WTC11 (cell line): ENCODE data around the gene DOCK7. TPM values are rescaled to one million over a fixed set of nuclear protein-coding genes. Genes with fewer than 3 reads are reported as not detected.

Experiments used
- ATAC-seq: fragments of 200-7000 bp; cut with Tn5 transposase; 2 replicates; pipeline ENCODE4 v1.10.0; 2021; ENCODE audit warnings: mild to moderate bottlenecking, moderate library complexity
- CTCF ChIA-PET: fragments of 300-600 bp; sonication (Branson Sonifier 250); formaldehyde crosslinking; loops from one replicate; lab custom pipeline; 2021; ENCODE audit warnings: antibody characterized with exemption; lab: Charles Lee
- POLR2A ChIA-PET: fragments of 350-600 bp; sonication (Branson Sonifier 250); formaldehyde crosslinking; loops from one replicate; lab custom pipeline; 2021; ENCODE audit warnings: antibody characterized with exemption; lab: Charles Lee
- DNase-seq: peaks from one replicate; pipeline ENCODE4 v3.0.0; 2021; ENCODE audit warnings: low spot score
- H3K27ac Mint-ChIP-seq: 2 replicates; pipeline ENCODE4 v1.8.0; 2021; ENCODE audit warnings: mixed read lengths
- H3K27me3 Mint-ChIP-seq: 2 replicates; pipeline ENCODE4 v1.8.0; 2021; ENCODE audit warnings: low read depth, mild to moderate bottlenecking, moderate library complexity, mixed read lengths
- H3K36me3 Mint-ChIP-seq: 2 replicates; pipeline ENCODE4 v1.8.0; 2021; ENCODE audit warnings: mixed read lengths
- H3K4me1 Mint-ChIP-seq: 2 replicates; pipeline ENCODE4 v1.8.0; 2022; ENCODE audit warnings: mixed read lengths
- H3K4me3 Mint-ChIP-seq: 2 replicates; pipeline ENCODE4 v1.8.0; 2021; ENCODE audit warnings: mild to moderate bottlenecking, moderate library complexity, mixed read lengths
- H3K9me3 Mint-ChIP-seq: 2 replicates; pipeline ENCODE4 v1.8.0; 2021; ENCODE audit warnings: mixed read lengths
- ATF1 ChIP-seq: sonication (generic); formaldehyde crosslinking; IDR thresholded peaks from 2 replicates; pipeline ENCODE4 v1.8.1; 2023; ENCODE audit warnings: mild to moderate bottlenecking, moderate library complexity, missing genetic modification reagents
- CBFB ChIP-seq: sonication (generic); formaldehyde crosslinking; IDR thresholded peaks from 2 replicates; pipeline ENCODE4 v1.8.1; 2022; ENCODE audit warnings: mild to moderate bottlenecking, low read depth, missing genetic modification reagents
- CREB1 ChIP-seq: sonication (generic); formaldehyde crosslinking; IDR thresholded peaks from 2 replicates; pipeline ENCODE4 v1.8.0; 2023; ENCODE audit warnings: mild to moderate bottlenecking, missing genetic modification reagents
- ELF4 ChIP-seq: sonication (generic); formaldehyde crosslinking; IDR thresholded peaks from 2 replicates; pipeline ENCODE4 v1.8.1; 2022; ENCODE audit warnings: low read depth, mild to moderate bottlenecking, moderate library complexity, missing genetic modification reagents
- EMX1 ChIP-seq: fragments of 250-450 bp; sonication (Bioruptor Pico); IDR thresholded peaks from 2 replicates; pipeline ENCODE4 v1.8.0; 2021; ENCODE audit warnings: mild to moderate bottlenecking
- ERG ChIP-seq: fragments of 250-450 bp; sonication (Bioruptor Pico); IDR thresholded peaks from 2 replicates; pipeline ENCODE4 v1.8.0; 2021; ENCODE audit warnings: mild to moderate bottlenecking
- GRHL2 ChIP-seq: fragments of 250-450 bp; sonication (Bioruptor Pico); IDR thresholded peaks from 2 replicates; pipeline ENCODE4 v1.8.0; 2022; ENCODE audit warnings: mild to moderate bottlenecking, moderate library complexity; ENCODE audit not compliant: insufficient replicate concordance, severe bottlenecking
- GTF2I ChIP-seq: fragments of 250-450 bp; sonication (Bioruptor Pico); conservative IDR thresholded peaks from 2 replicates; pipeline ENCODE4 v1.4.0; 2021; ENCODE audit warnings: mild to moderate bottlenecking
- RELA ChIP-seq: sonication (generic); formaldehyde crosslinking; IDR thresholded peaks from 2 replicates; pipeline ENCODE4 v1.8.1; 2022; ENCODE audit warnings: missing genetic modification reagents, mild to moderate bottlenecking, borderline replicate concordance
- SOX15 ChIP-seq: fragments of 250-450 bp; sonication (Bioruptor Pico); IDR thresholded peaks from 2 replicates; pipeline ENCODE4 v1.9.0; 2021; ENCODE audit warnings: mild to moderate bottlenecking
- TEAD4 ChIP-seq: sonication (generic); formaldehyde crosslinking; IDR thresholded peaks from 2 replicates; pipeline ENCODE4 v1.8.0; 2022; ENCODE audit warnings: mild to moderate bottlenecking, missing genetic modification reagents
- ZNF219 ChIP-seq: sonication (generic); formaldehyde crosslinking; IDR thresholded peaks from 2 replicates; pipeline ENCODE4 v1.8.0; 2023; ENCODE audit warnings: missing genetic modification reagents, mild to moderate bottlenecking, borderline replicate concordance
- total RNA-seq: library from RNA; stranded (reverse); gene quantifications from 3 replicates; pipeline ENCODE4 v1.2.3, GENCODE V29; 2021
- TF ChIP-seq, protein P1 (sequence below): sonication (generic); formaldehyde crosslinking; IDR thresholded peaks from 2 replicates; pipeline ENCODE4 v1.8.0; 2023; ENCODE audit warnings: missing genetic modification reagents, mild to moderate bottlenecking, borderline replicate concordance
- TF ChIP-seq, protein P2 (sequence below): sonication (generic); formaldehyde crosslinking; IDR thresholded peaks from 2 replicates; pipeline ENCODE4 v1.8.1; 2023; ENCODE audit warnings: mild to moderate bottlenecking, missing genetic modification reagents, moderate library complexity
- TF ChIP-seq, protein P3 (sequence below): sonication (generic); formaldehyde crosslinking; IDR thresholded peaks from 2 replicates; pipeline ENCODE4 v1.8.1; 2023; ENCODE audit warnings: mild to moderate bottlenecking, missing genetic modification reagents

The DOCK7 gene
- total RNA-seq, 1 experiment from 2014 or later, result 34.2 TPM

- TF ChIP-seq, protein P1, sequence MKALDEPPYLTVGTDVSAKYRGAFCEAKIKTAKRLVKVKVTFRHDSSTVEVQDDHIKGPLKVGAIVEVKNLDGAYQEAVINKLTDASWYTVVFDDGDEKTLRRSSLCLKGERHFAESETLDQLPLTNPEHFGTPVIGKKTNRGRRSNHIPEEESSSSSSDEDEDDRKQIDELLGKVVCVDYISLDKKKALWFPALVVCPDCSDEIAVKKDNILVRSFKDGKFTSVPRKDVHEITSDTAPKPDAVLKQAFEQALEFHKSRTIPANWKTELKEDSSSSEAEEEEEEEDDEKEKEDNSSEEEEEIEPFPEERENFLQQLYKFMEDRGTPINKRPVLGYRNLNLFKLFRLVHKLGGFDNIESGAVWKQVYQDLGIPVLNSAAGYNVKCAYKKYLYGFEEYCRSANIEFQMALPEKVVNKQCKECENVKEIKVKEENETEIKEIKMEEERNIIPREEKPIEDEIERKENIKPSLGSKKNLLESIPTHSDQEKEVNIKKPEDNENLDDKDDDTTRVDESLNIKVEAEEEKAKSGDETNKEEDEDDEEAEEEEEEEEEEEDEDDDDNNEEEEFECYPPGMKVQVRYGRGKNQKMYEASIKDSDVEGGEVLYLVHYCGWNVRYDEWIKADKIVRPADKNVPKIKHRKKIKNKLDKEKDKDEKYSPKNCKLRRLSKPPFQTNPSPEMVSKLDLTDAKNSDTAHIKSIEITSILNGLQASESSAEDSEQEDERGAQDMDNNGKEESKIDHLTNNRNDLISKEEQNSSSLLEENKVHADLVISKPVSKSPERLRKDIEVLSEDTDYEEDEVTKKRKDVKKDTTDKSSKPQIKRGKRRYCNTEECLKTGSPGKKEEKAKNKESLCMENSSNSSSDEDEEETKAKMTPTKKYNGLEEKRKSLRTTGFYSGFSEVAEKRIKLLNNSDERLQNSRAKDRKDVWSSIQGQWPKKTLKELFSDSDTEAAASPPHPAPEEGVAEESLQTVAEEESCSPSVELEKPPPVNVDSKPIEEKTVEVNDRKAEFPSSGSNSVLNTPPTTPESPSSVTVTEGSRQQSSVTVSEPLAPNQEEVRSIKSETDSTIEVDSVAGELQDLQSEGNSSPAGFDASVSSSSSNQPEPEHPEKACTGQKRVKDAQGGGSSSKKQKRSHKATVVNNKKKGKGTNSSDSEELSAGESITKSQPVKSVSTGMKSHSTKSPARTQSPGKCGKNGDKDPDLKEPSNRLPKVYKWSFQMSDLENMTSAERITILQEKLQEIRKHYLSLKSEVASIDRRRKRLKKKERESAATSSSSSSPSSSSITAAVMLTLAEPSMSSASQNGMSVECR, result no peak
- TF ChIP-seq GRHL2 (CRISPR knock-in tag) (no peak), SOX15 (CRISPR knock-in tag) (no peak), GTF2I (CRISPR knock-in tag) (no peak)
Measured at GRCh38 chr1:62717483-62717882, 29.3 kb upstream of the DOCK7 start (continued).

DNA sequence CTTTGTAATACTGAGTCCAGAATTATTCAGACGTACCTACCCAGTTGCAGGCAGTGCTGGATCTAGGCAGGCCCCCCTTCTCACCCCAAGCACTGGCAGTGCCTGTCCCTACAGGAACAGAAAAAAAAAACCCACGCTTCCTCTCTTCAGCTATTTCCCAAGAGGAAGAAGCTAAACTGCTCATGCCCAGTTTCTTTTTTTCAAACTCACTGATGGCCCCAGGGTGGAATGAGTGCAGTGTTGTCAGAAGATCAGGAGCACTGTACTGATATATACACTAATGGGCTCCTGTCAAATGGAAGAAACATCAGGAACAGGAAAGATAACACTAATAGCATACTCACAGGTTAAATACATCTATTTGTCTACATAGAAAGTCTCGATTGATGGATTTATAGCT is 28.2 kb upstream of the DOCK7 start:
- peaks cover 17% of the 10 kb centered on the region for H3K4me1 Mint-ChIP-seq
- TF ChIP-seq TEAD4 (CRISPR knock-in tag), result no peak
- TF ChIP-seq ELF4, result no peak
- H3K4me3 Mint-ChIP-seq, result no peak overlapping the region
- no peak for DNase-seq
- H3K36me3 Mint-ChIP-seq, result no peaks in the 10 kb centered on the region
- ChIA-PET POLR2A (interaction anchor here (0.7 kb wide), 1 partner anchor 728 kb away, joined by 6 read pairs; no protein-coding TSS in a partner anchor), CTCF (interaction anchor here (1.0 kb wide), 2 partner anchors 9 to 208 kb away, joined by 3 read pairs; no protein-coding TSS in a partner anchor)
- no peaks in the 10 kb centered on the region for H3K9me3 Mint-ChIP-seq
- ATAC-seq, result no peak
- H3K27ac Mint-ChIP-seq, result peak overlapping the region; percentile 31; the same call in 1 of the 2 replicates
- no peaks in the 10 kb centered on the region for H3K27me3 Mint-ChIP-seq

GRCh38 chr1:62712336-62713243 is 24.4 kb upstream of the DOCK7 start:
- ATAC-seq, result peak; percentile 32; the same call in 1 of the 2 replicates
- Mint-ChIP-seq H3K9me3 (no peaks in the 10 kb centered on the region), H3K4me3 (no peak overlapping the region), H3K4me1 (peaks cover 13% of the 10 kb centered on the region), H3K27ac (no peak overlapping the region), H3K27me3 (no peaks in the 10 kb centered on the region), H3K36me3 (no peaks in the 10 kb centered on the region)
- ChIA-PET CTCF (interaction anchor here (1.2 to 1.3 kb wide), 2 partner anchors 34 to 53 kb away, joined by 3 to 4 read pairs; no protein-coding TSS in a partner anchor), POLR2A (no interaction called here)
- TF ChIP-seq CBFB (CRISPR knock-in tag) (no peak), RELA (CRISPR knock-in tag) (no peak), CREB1 (CRISPR knock-in tag) (no peak), ZNF219 (no peak), ATF1 (CRISPR knock-in tag) (no peak), ERG (CRISPR knock-in tag) (no peak), EMX1 (CRISPR knock-in tag) (no peak)
- TF ChIP-seq, protein P2, sequence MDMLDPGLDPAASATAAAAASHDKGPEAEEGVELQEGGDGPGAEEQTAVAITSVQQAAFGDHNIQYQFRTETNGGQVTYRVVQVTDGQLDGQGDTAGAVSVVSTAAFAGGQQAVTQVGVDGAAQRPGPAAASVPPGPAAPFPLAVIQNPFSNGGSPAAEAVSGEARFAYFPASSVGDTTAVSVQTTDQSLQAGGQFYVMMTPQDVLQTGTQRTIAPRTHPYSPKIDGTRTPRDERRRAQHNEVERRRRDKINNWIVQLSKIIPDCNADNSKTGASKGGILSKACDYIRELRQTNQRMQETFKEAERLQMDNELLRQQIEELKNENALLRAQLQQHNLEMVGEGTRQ (CRISPR knock-in tag), result no peak
- TF ChIP-seq, protein P3, sequence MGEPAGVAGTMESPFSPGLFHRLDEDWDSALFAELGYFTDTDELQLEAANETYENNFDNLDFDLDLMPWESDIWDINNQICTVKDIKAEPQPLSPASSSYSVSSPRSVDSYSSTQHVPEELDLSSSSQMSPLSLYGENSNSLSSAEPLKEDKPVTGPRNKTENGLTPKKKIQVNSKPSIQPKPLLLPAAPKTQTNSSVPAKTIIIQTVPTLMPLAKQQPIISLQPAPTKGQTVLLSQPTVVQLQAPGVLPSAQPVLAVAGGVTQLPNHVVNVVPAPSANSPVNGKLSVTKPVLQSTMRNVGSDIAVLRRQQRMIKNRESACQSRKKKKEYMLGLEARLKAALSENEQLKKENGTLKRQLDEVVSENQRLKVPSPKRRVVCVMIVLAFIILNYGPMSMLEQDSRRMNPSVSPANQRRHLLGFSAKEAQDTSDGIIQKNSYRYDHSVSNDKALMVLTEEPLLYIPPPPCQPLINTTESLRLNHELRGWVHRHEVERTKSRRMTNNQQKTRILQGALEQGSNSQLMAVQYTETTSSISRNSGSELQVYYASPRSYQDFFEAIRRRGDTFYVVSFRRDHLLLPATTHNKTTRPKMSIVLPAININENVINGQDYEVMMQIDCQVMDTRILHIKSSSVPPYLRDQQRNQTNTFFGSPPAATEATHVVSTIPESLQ (CRISPR knock-in tag), result no peak
- DNase-seq, result no peak
